ENCODE results near the gene SMPDL3A.

Gene SMPDL3A

GRCh38 chr6:122839472-122839871, 50.4 kb downstream of the SMPDL3A start:
- H3K4me1 Mint-ChIP-seq (ENCODE audit: low read depth), result no peaks in the 10 kb centered on the region
- no peaks in the 10 kb centered on the region for H3K36me3 Mint-ChIP-seq (ENCODE audit: low read depth)
- no peak overlapping the region for H3K4me3 Mint-ChIP-seq
- H3K27me3 Mint-ChIP-seq, result peaks cover 10% of the 10 kb centered on the region
- H3K9me3 Mint-ChIP-seq, result no peaks in the 10 kb centered on the region
- H3K27ac Mint-ChIP-seq, result no peak overlapping the region

GRCh38 chr6:122839906-122840305, 50.8 kb downstream of the SMPDL3A start:
- Mint-ChIP-seq H3K27ac (no peak overlapping the region), H3K27me3 (peaks cover 10% of the 10 kb centered on the region), H3K4me1 (ENCODE audit: low read depth) (no peaks in the 10 kb centered on the region), H3K36me3 (ENCODE audit: low read depth) (no peaks in the 10 kb centered on the region), H3K4me3 (no peak overlapping the region), H3K9me3 (no peaks in the 10 kb centered on the region)

GRCh38 chr6:122845464-122845863, 56.4 kb downstream of the SMPDL3A start:
- Mint-ChIP-seq H3K9me3 (no peaks in the 10 kb centered on the region), H3K4me3 (no peak overlapping the region), H3K4me1 (ENCODE audit: low read depth) (no peaks in the 10 kb centered on the region), H3K27ac (no peak overlapping the region), H3K27me3 (no peaks in the 10 kb centered on the region), H3K36me3 (ENCODE audit: low read depth) (no peaks in the 10 kb centered on the region)

- Mint-ChIP-seq H3K4me3 (no peak overlapping the region), H3K27ac (no peak overlapping the region), H3K9me3 (no peaks in the 10 kb centered on the region), H3K27me3 (no peaks in the 10 kb centered on the region), H3K36me3 (ENCODE audit: low read depth) (no peaks in the 10 kb centered on the region), H3K4me1 (ENCODE audit: low read depth) (no peaks in the 10 kb centered on the region)
Measured at GRCh38 chr6:122845916-122846612, 57.0 kb downstream of the SMPDL3A start.

- H3K27ac Mint-ChIP-seq, result no peak overlapping the region
- no peaks in the 10 kb centered on the region for H3K27me3 Mint-ChIP-seq
- H3K4me3 Mint-ChIP-seq, result no peak overlapping the region
- no peaks in the 10 kb centered on the region for H3K4me1 Mint-ChIP-seq (ENCODE audit: low read depth)
- H3K36me3 Mint-ChIP-seq (ENCODE audit: low read depth), result no peaks in the 10 kb centered on the region
- H3K9me3 Mint-ChIP-seq, result no peaks in the 10 kb centered on the region
Measured at GRCh38 chr6:122853259-122853995, 64.4 kb downstream of the SMPDL3A start.

Data from stimulated activated naive CD8-positive, alpha-beta T cell treated with anti-CD3 and anti-CD28 coated beads, Interleukin-15, Interleukin-2, amounts not matched to agents 100 ng/mL and 50 ng/mL, for 24 hours (primary cell).